SK-N-SH (cell line): Measurements from ENCODE around the gene SLC13A1. TPM values are rescaled to one million over a fixed set of nuclear protein-coding genes. Genes with fewer than 3 reads are reported as not detected.

ENCODE experiments used
- CTCF ChIA-PET: fragments of 300-600, 350-600 bp; formaldehyde crosslinking; extraction: SDS; loops from one replicate; lab custom pipeline; 2021; lab: Yijun Ruan, JAX
- POLR2A ChIA-PET: fragments of 350-600 bp; sonication (Branson Sonifier 250); formaldehyde crosslinking; extraction: SDS; loops from one replicate; lab custom pipeline; 2020; ENCODE audit warnings: antibody characterized with exemption, inconsistent platforms; lab: Yijun Ruan, JAX
- DNase-seq: peaks from one replicate; pipeline ENCODE4 v3.0.0; 2012
- H2AFZ ChIP-seq: fragments of 200-600 bp; sonication (generic); 2 replicates; pipeline ENCODE4 v1.8.1; 2016; ENCODE audit warnings: antibody characterized with exemption, mild to moderate bottlenecking, low read depth
- H3F3A ChIP-seq: fragments of 200-600 bp; sonication (generic); replicated peaks from 2 replicates; pipeline ENCODE3; 2016; ENCODE audit warnings: antibody characterized with exemption, mild to moderate bottlenecking; ENCODE audit not compliant: insufficient read depth
- H3K27ac ChIP-seq, 2 experiments: fragments of 200-500 bp in 1 of 2; fragments of 200-600 bp in 1 of 2; sonication (Bioruptor generic) in 1 of 2; sonication (generic), shearing (Covaris generic) in 1 of 2; 2 replicates each; pipeline versions ENCODE4 v1.5.1 to v1.6.1; 2014 to 2016; ENCODE audit warnings: low read depth in 2 of 2, inconsistent platforms in 1 of 2, low read length in 1 of 2, mild to moderate bottlenecking in 1 of 2, mixed read lengths in 1 of 2
- H3K27me3 ChIP-seq: fragments of 200-600 bp; sonication (generic), shearing (Covaris generic); 2 replicates; pipeline ENCODE4 v1.6.1; 2016; ENCODE audit warnings: mixed run types; ENCODE audit not compliant: insufficient read depth
- H3K36me3 ChIP-seq, 2 experiments: fragments of 200-500 bp in 1 of 2; fragments of 200-600 bp in 1 of 2; sonication (Bioruptor generic) in 1 of 2; sonication (generic) in 1 of 2; replicated peaks in 1 of 2; 2 replicates each; pipeline versions ENCODE3 to v1.5.1; 2014 to 2016; ENCODE audit warnings: low read length in 1 of 2, mild to moderate bottlenecking in 1 of 2; ENCODE audit not compliant: insufficient read depth in 2 of 2, control insufficient read depth in 1 of 2
- H3K4me1 ChIP-seq, 2 experiments: fragments of 200-500 bp in 1 of 2; fragments of 200-600 bp in 1 of 2; sonication (Bioruptor generic) in 1 of 2; sonication (generic), shearing (Covaris generic) in 1 of 2; 2 replicates each; pipeline versions ENCODE4 v1.5.1 to v1.6.1; 2014 to 2016; ENCODE audit warnings: low read depth in 1 of 2, low read length in 1 of 2, mixed run types in 1 of 2; ENCODE audit not compliant: insufficient read depth in 2 of 2, control insufficient read depth in 1 of 2
- H3K4me2 ChIP-seq: fragments of 200-600 bp; sonication (generic), shearing (Covaris generic); 2 replicates; pipeline ENCODE4 v1.6.1; 2017; ENCODE audit warnings: mixed run types
- H3K4me3 ChIP-seq, 2 experiments: fragments of 200-500 bp in 1 of 2; fragments of 200-600 bp in 1 of 2; sonication (Bioruptor generic) in 1 of 2; sonication (generic), shearing (Covaris generic) in 1 of 2; 2 replicates each; pipeline versions ENCODE4 v1.5.1 to v1.8.1; 2014 to 2016; ENCODE audit warnings: low read depth in 2 of 2, inconsistent platforms in 1 of 2, low read length in 1 of 2, mild to moderate bottlenecking in 1 of 2, mixed read lengths in 1 of 2, moderate library complexity in 1 of 2
- H3K79me2 ChIP-seq: fragments of 200-600 bp; sonication (generic); 2 replicates; pipeline ENCODE4 v1.8.1; 2017; ENCODE audit warnings: mild to moderate bottlenecking; ENCODE audit not compliant: insufficient read depth
- H3K9ac ChIP-seq: fragments of 200-600 bp; sonication (generic); 2 replicates; pipeline ENCODE4 v1.6.1; 2017; ENCODE audit warnings: mixed run types
- H3K9me2 ChIP-seq: fragments of 200-600 bp; sonication (generic); 2 replicates; pipeline ENCODE4 v1.6.1; 2017; ENCODE audit warnings: mixed run types
- H3K9me3 ChIP-seq: fragments of 200-600 bp; sonication (generic); 2 replicates; pipeline ENCODE4 v1.6.1; 2017; ENCODE audit warnings: mixed run types, mild to moderate bottlenecking, moderate library complexity
- H4K20me1 ChIP-seq: fragments of 200-600 bp; sonication (generic); 2 replicates; pipeline ENCODE4 v1.6.1; 2017; ENCODE audit warnings: mild to moderate bottlenecking, mixed run types; ENCODE audit not compliant: insufficient read depth
- CHD2 ChIP-seq: fragments of 150-350 bp; IDR thresholded peaks from 2 replicates; pipeline ENCODE4 v1.6.1; 2018; ENCODE audit warnings: low read length; ENCODE audit not compliant: partially characterized antibody
- ELF1 ChIP-seq: IDR thresholded peaks from 2 replicates; pipeline ENCODE4 v1.4.0; 2012
- FOXM1 ChIP-seq: IDR thresholded peaks from 2 replicates; pipeline ENCODE4 v1.4.0; 2012; ENCODE audit warnings: low read depth, mild to moderate bottlenecking
- MEF2A ChIP-seq: IDR thresholded peaks from 2 replicates; pipeline ENCODE4 v1.4.0; 2012; ENCODE audit warnings: low read depth, borderline replicate concordance
- MXI1 ChIP-seq: IDR thresholded peaks from 2 replicates; pipeline ENCODE4 v1.6.1; 2012; ENCODE audit warnings: mild to moderate bottlenecking, low read depth, low read length, improper control_type of control experiment
- NFIC ChIP-seq: IDR thresholded peaks from 2 replicates; pipeline ENCODE4 v1.4.0; 2012; ENCODE audit warnings: borderline replicate concordance
- PBX3 ChIP-seq: IDR thresholded peaks from 2 replicates; pipeline ENCODE4; 2012
- RAD21 ChIP-seq: IDR thresholded peaks from 2 replicates; pipeline ENCODE4 v1.6.1; 2012; ENCODE audit warnings: mild to moderate bottlenecking, low read length
- RCOR1 ChIP-seq: fragments of 150-350 bp; IDR thresholded peaks from 2 replicates; pipeline ENCODE4 v1.6.1; 2017; ENCODE audit warnings: antibody characterized with exemption, low read length
- RXRA ChIP-seq: IDR thresholded peaks from 2 replicates; pipeline ENCODE4 v1.4.0; 2012; ENCODE audit warnings: low read depth, mild to moderate bottlenecking, borderline replicate concordance
- SMC3 ChIP-seq: IDR thresholded peaks from 2 replicates; pipeline ENCODE4 v1.6.1; 2012; ENCODE audit warnings: low read depth, low read length, improper control_type of control experiment
- TEAD4 ChIP-seq: IDR thresholded peaks from 2 replicates; pipeline ENCODE4 v1.4.0; 2012; ENCODE audit warnings: mild to moderate bottlenecking, borderline replicate concordance; ENCODE audit not compliant: insufficient read depth
- ZBTB33 ChIP-seq: IDR thresholded peaks from 2 replicates; pipeline ENCODE4 v1.4.0; 2012; ENCODE audit warnings: low read depth, borderline replicate concordance
- WGBS: methylation state at CpG from one replicate; pipeline ENCODE4 v1.1.6; 2017; ENCODE audit warnings: low lambda C conversion rate; 5-methylcytosine and 5-hydroxymethylcytosine counted together
- polyA plus RNA-seq, 3 experiments: library from polyadenylated mRNA; depleted of rRNA; stranded (reverse); fragments of >200 nt; gene quantifications; 2 replicates each; pipeline ENCODE4 v1.2.3, GENCODE V29; 2012
- TF ChIP-seq, protein P1 (sequence below): fragments of 150-350 bp; IDR thresholded peaks from 2 replicates; pipeline ENCODE4 v1.6.1; 2016; ENCODE audit warnings: mild to moderate bottlenecking, low read depth, low read length
- TF ChIP-seq, protein P2 (sequence below): IDR thresholded peaks from 2 replicates; pipeline ENCODE4 v1.4.0; 2012; ENCODE audit warnings: low read depth
- TF ChIP-seq, protein P3 (sequence below): IDR thresholded peaks from 2 replicates; pipeline ENCODE4 v1.6.1; 2012; ENCODE audit warnings: mild to moderate bottlenecking, low read depth, low read length, moderate library complexity

Gene SLC13A1
- polyA plus RNA-seq, 1 of the 3 experiments (the other 2 are of a cell fraction) = not detected

GRCh38 chr7:123220396-123220795 lies 20.6 kb upstream of the SLC13A1 start:
- Histone ChIP-seq H4K20me1 (no peaks in the 10 kb centered on the region), H3K27me3 (no peaks in the 10 kb centered on the region), H3K4me3 (no peak overlapping the region), H3K9me2 (no peaks in the 10 kb centered on the region), H3K4me2 (no peak overlapping the region), H3F3A (no peaks in the 10 kb centered on the region), H3K9ac (no peak overlapping the region), H3K79me2 (no peaks in the 10 kb centered on the region), H3K27ac (no peak overlapping the region), H2AFZ (no peak overlapping the region), H3K4me1 (no peaks in the 10 kb centered on the region), H3K9me3 (peaks cover 7% of the 10 kb centered on the region; the same call in 1 of the 2 replicates), H3K36me3 (no peaks in the 10 kb centered on the region)
- DNase-seq = no peak
- ChIA-PET CTCF (interaction anchor here (2.6 kb wide), 1 partner anchor 11 kb away, joined by 16 read pairs; no protein-coding TSS in a partner anchor), POLR2A (no interaction called here)
- 7% methylated on average over 1 of the region's 1 CpG for WGBS
- TF ChIP-seq NFIC = no peak
- TF ChIP-seq, protein P1, sequence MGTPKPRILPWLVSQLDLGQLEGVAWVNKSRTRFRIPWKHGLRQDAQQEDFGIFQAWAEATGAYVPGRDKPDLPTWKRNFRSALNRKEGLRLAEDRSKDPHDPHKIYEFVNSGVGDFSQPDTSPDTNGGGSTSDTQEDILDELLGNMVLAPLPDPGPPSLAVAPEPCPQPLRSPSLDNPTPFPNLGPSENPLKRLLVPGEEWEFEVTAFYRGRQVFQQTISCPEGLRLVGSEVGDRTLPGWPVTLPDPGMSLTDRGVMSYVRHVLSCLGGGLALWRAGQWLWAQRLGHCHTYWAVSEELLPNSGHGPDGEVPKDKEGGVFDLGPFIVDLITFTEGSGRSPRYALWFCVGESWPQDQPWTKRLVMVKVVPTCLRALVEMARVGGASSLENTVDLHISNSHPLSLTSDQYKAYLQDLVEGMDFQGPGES = no peak
- TF ChIP-seq TEAD4 = no peak
- TF ChIP-seq SMC3 = no peak
- TF ChIP-seq CHD2 = no peak
- no peak for TF ChIP-seq MEF2A
- TF ChIP-seq, protein P2, sequence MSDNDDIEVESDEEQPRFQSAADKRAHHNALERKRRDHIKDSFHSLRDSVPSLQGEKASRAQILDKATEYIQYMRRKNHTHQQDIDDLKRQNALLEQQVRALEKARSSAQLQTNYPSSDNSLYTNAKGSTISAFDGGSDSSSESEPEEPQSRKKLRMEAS = no peak
- TF ChIP-seq ELF1 = no peak
- TF ChIP-seq MXI1 = no peak
- TF ChIP-seq RCOR1 = no peak
- TF ChIP-seq, protein P3, sequence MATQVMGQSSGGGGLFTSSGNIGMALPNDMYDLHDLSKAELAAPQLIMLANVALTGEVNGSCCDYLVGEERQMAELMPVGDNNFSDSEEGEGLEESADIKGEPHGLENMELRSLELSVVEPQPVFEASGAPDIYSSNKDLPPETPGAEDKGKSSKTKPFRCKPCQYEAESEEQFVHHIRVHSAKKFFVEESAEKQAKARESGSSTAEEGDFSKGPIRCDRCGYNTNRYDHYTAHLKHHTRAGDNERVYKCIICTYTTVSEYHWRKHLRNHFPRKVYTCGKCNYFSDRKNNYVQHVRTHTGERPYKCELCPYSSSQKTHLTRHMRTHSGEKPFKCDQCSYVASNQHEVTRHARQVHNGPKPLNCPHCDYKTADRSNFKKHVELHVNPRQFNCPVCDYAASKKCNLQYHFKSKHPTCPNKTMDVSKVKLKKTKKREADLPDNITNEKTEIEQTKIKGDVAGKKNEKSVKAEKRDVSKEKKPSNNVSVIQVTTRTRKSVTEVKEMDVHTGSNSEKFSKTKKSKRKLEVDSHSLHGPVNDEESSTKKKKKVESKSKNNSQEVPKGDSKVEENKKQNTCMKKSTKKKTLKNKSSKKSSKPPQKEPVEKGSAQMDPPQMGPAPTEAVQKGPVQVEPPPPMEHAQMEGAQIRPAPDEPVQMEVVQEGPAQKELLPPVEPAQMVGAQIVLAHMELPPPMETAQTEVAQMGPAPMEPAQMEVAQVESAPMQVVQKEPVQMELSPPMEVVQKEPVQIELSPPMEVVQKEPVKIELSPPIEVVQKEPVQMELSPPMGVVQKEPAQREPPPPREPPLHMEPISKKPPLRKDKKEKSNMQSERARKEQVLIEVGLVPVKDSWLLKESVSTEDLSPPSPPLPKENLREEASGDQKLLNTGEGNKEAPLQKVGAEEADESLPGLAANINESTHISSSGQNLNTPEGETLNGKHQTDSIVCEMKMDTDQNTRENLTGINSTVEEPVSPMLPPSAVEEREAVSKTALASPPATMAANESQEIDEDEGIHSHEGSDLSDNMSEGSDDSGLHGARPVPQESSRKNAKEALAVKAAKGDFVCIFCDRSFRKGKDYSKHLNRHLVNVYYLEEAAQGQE = no peak
- no peak for TF ChIP-seq FOXM1
- no peak for TF ChIP-seq RAD21
- TF ChIP-seq ZBTB33 = no peak
- no peak for TF ChIP-seq RXRA
- TF ChIP-seq PBX3 = no peak
